ENCODE data around the gene SCN4B. TPM values are rescaled to one million over a fixed set of nuclear protein-coding genes. Genes with fewer than 3 reads are reported as not detected.

The SCN4B gene
- total RNA-seq, 1 experiment from 2014 or later, result 1.6 TPM

GRCh38 chr11:118148240-118148639 is 4.4 kb downstream of the SCN4B start:
- H3K9me3 ChIP-seq (ENCODE audit: control insufficient read depth, low read depth, low read length), result no peaks in the 10 kb centered on the region

More at GRCh38 chr11:118148240-118148639, 4.4 kb downstream of the SCN4B start:
- no peak overlapping the region for H2BK12ac ChIP-seq (ENCODE audit: insufficient read length, low read depth, low read length)
- H2BK5ac ChIP-seq (ENCODE audit: insufficient read length, low read length), result no peak overlapping the region
- Mint-ChIP-seq H3K27ac (no peak overlapping the region), H3K4me1 (peaks cover 23 to 42% of the 10 kb centered on the region in 2 experiments), H3K4me3 (no peak overlapping the region), H3K9me3 (no peaks in the 10 kb centered on the region; a peak in 1 of 5 replicates), H3K27me3 (ENCODE audit: low read depth) (peaks cover 87% of the 10 kb centered on the region), H3K36me3 (ENCODE audit: insufficient read depth in 1 of 3, low read depth in 3 of 3) (no peaks in the 10 kb centered on the region; a peak in 1 of 7 replicates)
- H3K23ac ChIP-seq (ENCODE audit: insufficient read length, low read depth, low read length), result no peak overlapping the region
- no peaks in the 10 kb centered on the region for H3K79me2 ChIP-seq (ENCODE audit: insufficient read depth, low read length)
- no peak overlapping the region for H3K27ac ChIP-seq (ENCODE audit: insufficient read length, low read depth, low read length)
- H4K8ac ChIP-seq (replicated peaks; ENCODE audit: insufficient read length, low read depth, low read length), result no peak overlapping the region
- no peak overlapping the region for H3K4ac ChIP-seq (ENCODE audit: low read depth, low read length)
- H3K27me3 ChIP-seq (ENCODE audit: insufficient read depth, low read length), result peaks cover 29% of the 10 kb centered on the region; the same call in 1 of the 2 replicates
- no peak overlapping the region for H3K4me2 ChIP-seq (ENCODE audit: insufficient read depth, insufficient read length, low read length)
- no peak overlapping the region for H3T11ph ChIP-seq (ENCODE audit: low read length)
- no peak for DNase-seq
- H3K14ac ChIP-seq (ENCODE audit: insufficient read depth, low read length), result no peak overlapping the region
- H2BK120ac ChIP-seq (ENCODE audit: low read depth, low read length, poor library complexity, severe bottlenecking), result no peak overlapping the region
- WGBS (ENCODE audit: extremely low coverage, insufficient read length, low lambda C conversion rate), result no CpG with 5 or more reads among the region's 8 CpGs
- H3K23me2 ChIP-seq (ENCODE audit: insufficient read length, low read depth, low read length, poor library complexity, severe bottlenecking), result peaks cover 20% of the 10 kb centered on the region
- H2BK20ac ChIP-seq (ENCODE audit: low read depth, low read length, poor library complexity, severe bottlenecking), result no peak overlapping the region
- H3K9ac ChIP-seq (ENCODE audit: extremely low read depth, insufficient read length, low read length), result no peak overlapping the region
- no peak overlapping the region for H2AK5ac ChIP-seq (ENCODE audit: insufficient read length, low read length)
- no peak overlapping the region for H3K18ac ChIP-seq (ENCODE audit: insufficient read length, low read depth, low read length)
- H3K79me1 ChIP-seq (ENCODE audit: insufficient read depth, low read depth, low read length, poor library complexity, severe bottlenecking), result no peaks in the 10 kb centered on the region
- no peak overlapping the region for H4K91ac ChIP-seq (ENCODE audit: insufficient read length, low read depth, low read length)
- no peak overlapping the region for H3K56ac ChIP-seq (ENCODE audit: insufficient read length, low read depth, low read length)
- no peak overlapping the region for H4K5ac ChIP-seq (ENCODE audit: insufficient read length, low read depth, low read length)
- H2BK15ac ChIP-seq (ENCODE audit: low read depth, low read length), result no peak overlapping the region
- H4K20me1 ChIP-seq (ENCODE audit: control insufficient read depth, insufficient read depth, insufficient read length), result no peaks in the 10 kb centered on the region
- no peak overlapping the region for H2AFZ ChIP-seq (ENCODE audit: low read length)
- no peaks in the 10 kb centered on the region for H3K4me1 ChIP-seq (ENCODE audit: insufficient read depth, low read length)
- TF ChIP-seq CTCF (conservative IDR thresholded peaks at IDR 0.05), result no peak
